ENCODE results near the gene C17orf107.

DNA sequence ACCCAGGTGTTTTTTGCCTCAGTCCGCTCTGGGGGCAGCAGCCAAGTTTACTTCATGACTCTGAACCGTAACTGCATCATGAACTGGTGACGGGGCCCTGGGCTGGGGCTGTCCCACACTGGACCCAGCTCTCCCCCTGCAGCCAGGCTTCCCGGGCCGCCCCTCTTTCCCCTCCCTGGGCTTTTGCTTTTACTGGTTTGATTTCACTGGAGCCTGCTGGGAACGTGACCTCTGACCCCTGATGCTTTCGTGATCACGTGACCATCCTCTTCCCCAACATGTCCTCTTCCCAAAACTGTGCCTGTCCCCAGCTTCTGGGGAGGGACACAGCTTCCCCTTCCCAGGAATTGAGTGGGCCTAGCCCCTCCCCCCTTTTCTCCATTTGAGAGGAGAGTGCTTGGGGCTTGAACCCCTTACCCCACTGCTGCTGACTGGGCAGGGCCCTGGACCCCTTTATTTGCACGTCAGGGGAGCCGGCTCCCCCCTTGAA lies 2.1 kb upstream of the C17orf107 start:
- TF ChIP-seq, protein P1, sequence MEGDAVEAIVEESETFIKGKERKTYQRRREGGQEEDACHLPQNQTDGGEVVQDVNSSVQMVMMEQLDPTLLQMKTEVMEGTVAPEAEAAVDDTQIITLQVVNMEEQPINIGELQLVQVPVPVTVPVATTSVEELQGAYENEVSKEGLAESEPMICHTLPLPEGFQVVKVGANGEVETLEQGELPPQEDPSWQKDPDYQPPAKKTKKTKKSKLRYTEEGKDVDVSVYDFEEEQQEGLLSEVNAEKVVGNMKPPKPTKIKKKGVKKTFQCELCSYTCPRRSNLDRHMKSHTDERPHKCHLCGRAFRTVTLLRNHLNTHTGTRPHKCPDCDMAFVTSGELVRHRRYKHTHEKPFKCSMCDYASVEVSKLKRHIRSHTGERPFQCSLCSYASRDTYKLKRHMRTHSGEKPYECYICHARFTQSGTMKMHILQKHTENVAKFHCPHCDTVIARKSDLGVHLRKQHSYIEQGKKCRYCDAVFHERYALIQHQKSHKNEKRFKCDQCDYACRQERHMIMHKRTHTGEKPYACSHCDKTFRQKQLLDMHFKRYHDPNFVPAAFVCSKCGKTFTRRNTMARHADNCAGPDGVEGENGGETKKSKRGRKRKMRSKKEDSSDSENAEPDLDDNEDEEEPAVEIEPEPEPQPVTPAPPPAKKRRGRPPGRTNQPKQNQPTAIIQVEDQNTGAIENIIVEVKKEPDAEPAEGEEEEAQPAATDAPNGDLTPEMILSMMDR (conservative IDR thresholded peaks at IDR 0.05; ENCODE audit: low read depth, low read length) = no peak
- no peak for TF ChIP-seq EZH2 (IDR thresholded peaks at IDR 0.05; ENCODE audit: low read length, unreplicated experiment)

Data from PC-3 (cell line).